Measurements from ENCODE around the gene DGUOK.

The DGUOK gene

GRCh38 chr2:73906847-73907505 lies 19.7 kb upstream of the DGUOK start:
- Histone ChIP-seq H3K27me3 (ENCODE audit: low read depth) (no peaks in the 10 kb centered on the region), H3K36me3 (replicated peaks) (no peaks in the 10 kb centered on the region), H3K4me1 (no peaks in the 10 kb centered on the region), H3K4me3 (no peak overlapping the region), H3K9me3 (no peaks in the 10 kb centered on the region)
- no peak for DNase-seq (ENCODE audit: low spot score in 2 of 2)
- in situ Hi-C loops (cut with MboI; ENCODE audit: low sequenced_read_pairs), result no loop called here

DNA sequence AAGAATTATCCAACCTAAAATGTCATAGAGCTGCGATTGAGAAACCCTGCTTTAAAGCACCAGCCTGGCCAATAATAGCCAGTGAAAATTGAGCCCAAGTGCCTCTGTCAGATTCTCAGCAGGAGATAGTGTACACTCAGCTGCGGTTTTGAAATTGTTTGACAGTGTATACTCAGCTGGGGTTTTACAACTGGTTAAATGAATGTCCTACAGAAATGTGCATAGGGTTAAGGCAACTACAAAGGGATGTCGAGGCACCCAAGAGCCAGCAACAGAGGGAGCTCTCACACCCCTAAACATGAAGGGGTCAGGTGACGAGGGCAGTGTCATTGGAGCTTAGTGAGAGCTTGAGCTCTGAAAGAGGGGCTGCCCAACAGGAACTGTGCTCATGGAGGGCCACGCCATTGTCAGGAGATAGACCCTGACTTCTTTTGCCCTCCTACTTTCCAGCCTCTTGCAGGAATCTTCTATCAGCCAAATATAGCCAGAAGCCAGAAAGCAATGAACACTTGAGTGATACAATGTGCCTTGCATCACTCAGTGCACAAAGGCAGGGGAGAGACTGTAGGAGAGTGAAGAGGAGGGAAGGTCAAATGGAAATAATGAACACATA lies 18.7 kb upstream of the DGUOK start:
- H3K4me1 ChIP-seq, result no peaks in the 10 kb centered on the region
- in situ Hi-C loops (cut with MboI; ENCODE audit: low sequenced_read_pairs), result no loop called here
- no peaks in the 10 kb centered on the region for H3K36me3 ChIP-seq (replicated peaks)
- no peak overlapping the region for H3K4me3 ChIP-seq
- no peak for DNase-seq (ENCODE audit: low spot score in 2 of 2)
- no peaks in the 10 kb centered on the region for H3K27me3 ChIP-seq (ENCODE audit: low read depth)
- no peaks in the 10 kb centered on the region for H3K9me3 ChIP-seq

GRCh38 chr2:73908689-73909652 lies 17.7 kb upstream of the DGUOK start:
- H3K9me3 ChIP-seq, result no peaks in the 10 kb centered on the region
- H3K36me3 ChIP-seq (replicated peaks), result no peaks in the 10 kb centered on the region
- no peak for DNase-seq (ENCODE audit: low spot score in 2 of 2)
- in situ Hi-C loops (cut with MboI; ENCODE audit: low sequenced_read_pairs), result no loop called here
- H3K4me1 ChIP-seq, result no peaks in the 10 kb centered on the region
- H3K4me3 ChIP-seq, result no peak overlapping the region
- H3K27me3 ChIP-seq (ENCODE audit: low read depth), result no peaks in the 10 kb centered on the region

DNA sequence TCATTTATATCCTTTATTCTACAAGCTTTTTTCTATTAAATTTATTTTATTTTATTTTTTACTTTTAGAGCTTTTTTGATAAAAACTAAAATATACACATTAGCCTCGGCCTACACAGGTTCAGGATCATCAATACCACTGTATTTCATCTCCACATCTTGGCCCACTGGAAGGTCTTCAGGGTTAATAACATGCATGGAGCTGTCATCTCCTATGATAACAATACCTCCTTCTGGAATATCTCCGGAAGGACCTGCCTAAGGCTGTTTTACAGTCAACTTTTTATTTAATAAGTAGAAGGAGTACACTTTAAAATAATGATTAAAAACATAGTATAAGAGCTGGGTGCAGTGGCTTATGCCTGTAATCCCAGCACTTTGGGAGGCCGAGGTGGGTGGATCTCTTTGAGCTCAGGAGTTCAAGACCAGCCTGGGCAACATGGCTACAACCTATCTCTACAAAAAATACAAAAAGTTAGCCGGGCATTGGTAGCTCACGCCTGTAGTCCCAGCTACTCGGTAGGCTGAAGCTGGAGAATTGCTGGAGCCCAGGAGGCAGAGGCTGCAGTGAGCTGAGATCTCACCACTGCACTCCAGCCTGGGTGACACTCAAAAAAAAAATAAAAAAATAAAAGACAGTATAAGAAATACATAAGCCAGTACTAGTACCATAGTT lies 15.7 kb upstream of the DGUOK start:
- DNase-seq (ENCODE audit: low spot score in 2 of 2), result no peak
- Histone ChIP-seq H3K4me1 (no peaks in the 10 kb centered on the region), H3K9me3 (no peaks in the 10 kb centered on the region), H3K4me3 (no peak overlapping the region), H3K36me3 (replicated peaks) (no peaks in the 10 kb centered on the region), H3K27me3 (ENCODE audit: low read depth) (no peaks in the 10 kb centered on the region)
- in situ Hi-C loops (cut with MboI; ENCODE audit: low sequenced_read_pairs), result no loop called here

- in situ Hi-C loops (cut with MboI; ENCODE audit: low sequenced_read_pairs), result no loop called here
- DNase-seq (ENCODE audit: low spot score in 2 of 2), result no peak
- no peak overlapping the region for H3K4me3 ChIP-seq
- H3K36me3 ChIP-seq (replicated peaks), result no peaks in the 10 kb centered on the region
- no peaks in the 10 kb centered on the region for H3K4me1 ChIP-seq
- no peaks in the 10 kb centered on the region for H3K9me3 ChIP-seq
- H3K27me3 ChIP-seq (ENCODE audit: low read depth), result no peaks in the 10 kb centered on the region
Measured at GRCh38 chr2:73911548-73912208, 15.0 kb upstream of the DGUOK start.

DNA sequence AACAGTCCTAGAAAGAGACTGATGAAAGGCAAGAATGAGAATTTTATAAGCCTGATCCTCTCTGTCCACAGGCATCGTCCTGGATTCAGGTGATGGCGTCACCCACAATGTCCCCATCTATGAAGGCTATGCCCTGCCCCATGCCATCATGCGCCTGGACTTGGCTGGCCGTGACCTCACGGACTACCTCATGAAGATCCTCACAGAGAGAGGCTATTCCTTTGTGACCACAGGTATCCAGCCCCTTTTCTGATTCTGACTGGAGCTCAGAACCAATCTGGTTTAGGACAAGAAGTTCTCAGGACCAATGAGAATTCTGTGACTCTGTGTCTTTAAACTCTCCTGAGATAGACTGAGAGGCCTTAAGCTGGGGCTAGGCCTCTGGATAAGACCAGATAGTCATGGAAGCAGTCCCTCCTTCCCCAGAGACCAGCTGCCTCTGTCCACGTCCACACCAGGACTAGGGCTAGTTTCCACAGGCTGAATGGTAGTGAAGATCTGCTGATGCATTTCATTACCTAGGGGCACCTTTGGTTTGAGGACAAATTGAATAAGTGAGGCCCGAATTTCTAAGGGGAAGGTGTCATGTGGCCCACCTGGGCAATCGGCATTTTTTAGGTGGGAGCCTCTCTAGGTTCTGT lies 13.1 kb upstream of the DGUOK start:
- Histone ChIP-seq H3K36me3 (replicated peaks) (no peaks in the 10 kb centered on the region), H3K9me3 (no peaks in the 10 kb centered on the region), H3K27me3 (ENCODE audit: low read depth) (no peaks in the 10 kb centered on the region), H3K4me3 (no peak overlapping the region), H3K4me1 (no peaks in the 10 kb centered on the region)
- no peak for DNase-seq (ENCODE audit: low spot score in 2 of 2)
- in situ Hi-C loops (cut with MboI; ENCODE audit: low sequenced_read_pairs), result no loop called here

DNA sequence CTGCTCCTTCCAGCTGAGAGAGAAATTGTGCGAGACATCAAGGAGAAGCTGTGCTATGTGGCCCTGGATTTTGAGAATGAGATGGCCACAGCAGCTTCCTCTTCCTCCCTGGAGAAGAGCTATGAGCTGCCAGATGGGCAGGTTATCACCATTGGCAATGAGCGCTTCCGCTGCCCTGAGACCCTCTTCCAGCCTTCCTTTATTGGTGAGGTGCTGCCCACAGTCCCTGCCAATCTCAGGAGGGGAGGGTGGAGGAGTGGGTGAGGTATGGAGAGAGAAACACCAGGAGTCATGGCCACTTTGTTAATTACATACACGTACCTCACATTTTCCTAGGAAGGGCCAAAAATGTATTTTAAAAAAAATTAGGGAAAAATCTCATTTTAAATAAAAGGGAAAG lies 12.0 kb upstream of the DGUOK start:
- no peak for DNase-seq (ENCODE audit: low spot score in 2 of 2)
- in situ Hi-C loops (cut with MboI; ENCODE audit: low sequenced_read_pairs), result no loop called here
- no peaks in the 10 kb centered on the region for H3K27me3 ChIP-seq (ENCODE audit: low read depth)
- H3K4me3 ChIP-seq, result no peak overlapping the region
- H3K9me3 ChIP-seq, result no peaks in the 10 kb centered on the region
- H3K36me3 ChIP-seq (replicated peaks), result no peaks in the 10 kb centered on the region
- no peaks in the 10 kb centered on the region for H3K4me1 ChIP-seq

DNA sequence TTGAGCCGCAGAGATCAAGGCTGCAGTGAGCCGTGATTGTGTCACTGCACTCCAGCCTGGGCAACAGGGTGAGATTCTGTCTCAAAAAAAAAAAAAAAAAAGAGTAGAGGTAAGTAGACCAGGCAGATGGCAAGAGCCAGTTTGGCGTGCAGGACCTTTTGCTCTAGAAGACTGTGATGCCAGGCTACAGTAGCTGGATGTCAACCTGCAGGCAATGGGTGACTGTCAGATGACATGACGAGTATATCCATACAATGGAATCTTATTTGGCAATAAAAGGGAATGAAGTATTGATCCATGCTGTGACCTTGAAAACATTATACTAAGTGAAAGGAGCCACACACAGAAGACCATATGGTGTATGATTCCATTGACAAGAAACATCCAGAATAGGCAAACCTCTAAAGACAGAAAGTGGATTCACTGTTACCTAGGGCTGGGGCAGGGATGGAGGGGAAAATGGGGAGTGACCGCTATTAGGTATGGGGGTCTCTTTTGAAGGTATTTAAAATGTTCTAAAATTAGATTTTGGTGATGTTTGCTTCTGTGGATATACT lies 11.2 kb upstream of the DGUOK start:
- in situ Hi-C loops (cut with MboI; ENCODE audit: low sequenced_read_pairs), result no loop called here
- H3K27me3 ChIP-seq (ENCODE audit: low read depth), result no peaks in the 10 kb centered on the region
- no peaks in the 10 kb centered on the region for H3K4me1 ChIP-seq
- H3K36me3 ChIP-seq (replicated peaks), result no peaks in the 10 kb centered on the region
- H3K9me3 ChIP-seq, result no peaks in the 10 kb centered on the region
- DNase-seq (ENCODE audit: low spot score in 2 of 2), result no peak
- H3K4me3 ChIP-seq, result no peak overlapping the region

DNA sequence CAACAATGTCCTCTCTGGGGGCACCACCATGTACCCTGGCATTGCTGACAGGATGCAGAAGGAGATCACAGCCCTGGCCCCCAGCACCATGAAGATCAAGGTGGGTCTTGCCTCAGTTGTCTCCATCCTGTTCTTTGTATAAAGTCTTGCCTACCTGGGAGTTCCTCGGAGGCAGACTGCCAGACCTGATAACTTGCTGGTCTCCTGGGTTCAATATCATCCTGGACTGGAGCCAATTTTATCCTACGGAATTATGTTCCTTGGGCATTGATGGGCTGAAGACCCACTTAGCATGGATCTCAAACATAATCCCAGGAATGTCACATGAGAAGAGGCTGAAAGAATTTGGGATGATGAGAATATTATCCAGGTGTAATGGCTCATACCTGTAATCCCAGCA lies 10.0 kb upstream of the DGUOK start:
- no peak overlapping the region for H3K4me3 ChIP-seq
- DNase-seq (ENCODE audit: low spot score in 2 of 2), result no peak
- in situ Hi-C loops (cut with MboI; ENCODE audit: low sequenced_read_pairs), result no loop called here
- no peaks in the 10 kb centered on the region for H3K27me3 ChIP-seq (ENCODE audit: low read depth)
- H3K36me3 ChIP-seq (replicated peaks), result no peaks in the 10 kb centered on the region
- H3K9me3 ChIP-seq, result no peaks in the 10 kb centered on the region
- H3K4me1 ChIP-seq, result no peaks in the 10 kb centered on the region

- DNase-seq (ENCODE audit: low spot score in 2 of 2), result no peak
- Histone ChIP-seq H3K4me1 (no peaks in the 10 kb centered on the region), H3K9me3 (no peaks in the 10 kb centered on the region), H3K36me3 (replicated peaks) (no peaks in the 10 kb centered on the region), H3K27me3 (ENCODE audit: low read depth) (no peaks in the 10 kb centered on the region), H3K4me3 (no peak overlapping the region)
- in situ Hi-C loops (cut with MboI; ENCODE audit: low sequenced_read_pairs), result no loop called here
Measured at GRCh38 chr2:73917296-73917695, 9.4 kb upstream of the DGUOK start.

GRCh38 chr2:73917696-73918207 lies 8.9 kb upstream of the DGUOK start:
- Histone ChIP-seq H3K9me3 (no peaks in the 10 kb centered on the region), H3K4me3 (no peak overlapping the region), H3K4me1 (no peaks in the 10 kb centered on the region), H3K36me3 (replicated peaks) (no peaks in the 10 kb centered on the region), H3K27me3 (ENCODE audit: low read depth) (no peaks in the 10 kb centered on the region)
- DNase-seq (ENCODE audit: low spot score in 2 of 2), result no peak
- in situ Hi-C loops (cut with MboI; ENCODE audit: low sequenced_read_pairs), result no loop called here

DNA sequence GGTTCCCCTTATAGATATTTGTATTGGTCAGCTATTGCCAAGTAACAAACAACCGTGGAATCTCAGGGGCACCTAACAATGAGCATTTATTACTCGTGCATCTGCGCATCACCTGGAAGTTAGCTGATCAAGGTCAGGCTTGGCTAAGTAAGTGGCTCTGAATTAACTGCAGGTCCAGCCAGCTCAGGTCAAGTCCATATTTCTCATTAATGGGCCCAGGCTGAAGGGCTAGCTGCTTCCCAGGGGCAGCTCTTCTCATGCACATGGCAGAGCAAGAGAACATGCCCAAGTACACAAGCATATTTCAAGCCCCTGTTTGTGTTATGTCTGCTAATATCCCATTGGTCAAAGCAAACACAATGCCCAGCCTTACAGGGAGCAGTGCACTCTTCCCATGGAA lies 7.8 kb upstream of the DGUOK start:
- Histone ChIP-seq H3K4me1 (no peaks in the 10 kb centered on the region), H3K9me3 (no peaks in the 10 kb centered on the region), H3K4me3 (no peak overlapping the region), H3K27me3 (ENCODE audit: low read depth) (no peaks in the 10 kb centered on the region), H3K36me3 (replicated peaks) (no peaks in the 10 kb centered on the region)
- in situ Hi-C loops (cut with MboI; ENCODE audit: low sequenced_read_pairs), result no loop called here
- no peak for DNase-seq (ENCODE audit: low spot score in 2 of 2)

Measured in HAP-1 (cell line).